Keratinocyte (primary cell): Measurements from ENCODE around the gene ANKFN1. TPM values are rescaled to one million over a fixed set of nuclear protein-coding genes. Genes with fewer than 3 reads are reported as not detected.

Experiments used
- DNase-seq: peaks from one replicate; pipeline ENCODE4 v3.0.0-alpha.2; 2011; ENCODE audit warnings: low read depth, missing footprints, low spot score
- FAIRE-seq: peaks from 2 replicates; lab custom pipeline; 2011; peaks lifted over from hg19 to GRCh38; lab: Jason Lieb, UNC
- H2AFZ ChIP-seq: 2 replicates; pipeline ENCODE4 v1.6.0; 2012; ENCODE audit warnings: low read length, control low read depth, inconsistent platforms; ENCODE audit not compliant: control insufficient read depth
- H3K27ac ChIP-seq: 2 replicates; pipeline ENCODE4 v1.5.1; 2011; ENCODE audit warnings: low read length; ENCODE audit not compliant: control insufficient read depth, insufficient read depth
- H3K27me3 ChIP-seq: 3 replicates; pipeline ENCODE4 v1.6.0; 2011; ENCODE audit warnings: low read length; ENCODE audit not compliant: control insufficient read depth, insufficient read depth; ENCODE audit errors: extremely low read depth
- H3K36me3 ChIP-seq, 2 experiments: 2 replicates in 1 of 2; 3 replicates in 1 of 2; pipeline ENCODE4 v1.5.1; 2011; ENCODE audit warnings: low read length in 2 of 2, mild to moderate bottlenecking in 1 of 2; ENCODE audit not compliant: control insufficient read depth in 2 of 2, insufficient read depth in 2 of 2; ENCODE audit errors: extremely low read depth in 1 of 2
- H3K4me1 ChIP-seq: 3 replicates; pipeline ENCODE4 v1.5.1; 2011; ENCODE audit warnings: low read length; ENCODE audit not compliant: control insufficient read depth, insufficient read depth; ENCODE audit errors: extremely low read depth
- H3K4me2 ChIP-seq: 3 replicates; pipeline ENCODE4 v1.6.0; 2011; ENCODE audit warnings: low read depth, low read length; ENCODE audit not compliant: control insufficient read depth, insufficient read depth; ENCODE audit errors: extremely low read depth
- H3K4me3 ChIP-seq, 3 experiments: fragments of 200-600 bp in 1 of 3; sonication (generic) in 1 of 3; 2 replicates in 2 of 3; 3 replicates in 1 of 3; pipeline ENCODE4 v1.5.1; 2011 to 2016; ENCODE audit warnings: low read length in 3 of 3, mild to moderate bottlenecking in 3 of 3, control low read depth in 2 of 3, inconsistent platforms in 1 of 3, low read depth in 1 of 3, mixed read lengths in 1 of 3, mixed run types in 1 of 3, moderate library complexity in 1 of 3; ENCODE audit not compliant: control insufficient read depth in 2 of 3, insufficient read depth in 2 of 3; ENCODE audit errors: extremely low read depth in 1 of 3
- H3K79me2 ChIP-seq: 2 replicates; pipeline ENCODE4 v1.6.0; 2012; ENCODE audit warnings: low read length; ENCODE audit not compliant: control insufficient read depth, insufficient read depth
- H3K9ac ChIP-seq: 3 replicates; pipeline ENCODE4 v1.6.0; 2011; ENCODE audit warnings: low read length; ENCODE audit not compliant: control insufficient read depth, insufficient read depth; ENCODE audit errors: extremely low read depth
- H3K9me1 ChIP-seq: 3 replicates; pipeline ENCODE4 v1.6.0; 2011; ENCODE audit warnings: low read length; ENCODE audit not compliant: control insufficient read depth, insufficient read depth; ENCODE audit errors: extremely low read depth
- H3K9me3 ChIP-seq: 2 replicates; pipeline ENCODE4 v1.5.1; 2012; ENCODE audit warnings: low read depth, low read length; ENCODE audit not compliant: control insufficient read depth
- H4K20me1 ChIP-seq: 3 replicates; pipeline ENCODE4 v1.6.0; 2011; ENCODE audit warnings: low read length; ENCODE audit not compliant: control insufficient read depth, insufficient read depth; ENCODE audit errors: extremely low read depth
- CTCF ChIP-seq, 3 experiments: IDR thresholded peaks in 1 of 3; conservative IDR thresholded peaks in 1 of 3; optimal IDR thresholded peaks in 1 of 3; 2 replicates in 2 of 3; 3 replicates in 1 of 3; pipeline versions ENCODE3 to v1.5.1; 2011; ENCODE audit warnings: low read length in 3 of 3, mild to moderate bottlenecking in 3 of 3, moderate library complexity in 2 of 3, control low read depth in 1 of 3, inconsistent platforms in 1 of 3; ENCODE audit not compliant: insufficient read depth in 2 of 3; ENCODE audit errors: extremely low read depth in 1 of 3
- EZH2 ChIP-seq: IDR thresholded peaks from one replicate; pipeline ENCODE4 v1.6.1; 2012; ENCODE audit warnings: inconsistent platforms, mild to moderate bottlenecking, low read length, moderate library complexity
- dilution Hi-C: fragments of 300-500 bp; cut with MboI; formaldehyde crosslinking; loops from one replicate; pipeline ENCODE4 v1.7.0; 2020; ENCODE audit warnings: low sequenced_read_pairs; ENCODE audit not compliant: extremely low pct_ligation_motif_present
- polyA plus RNA-seq, 5 experiments: library from polyadenylated mRNA; depleted of rRNA in 3 of 5; stranded (reverse) in 3 of 5; stranded (forward) in 1 of 5; unstranded in 1 of 5; fragments of >200 nt; gene quantifications; 1 replicate in 1 of 5; 2 replicates in 3 of 5; 3 replicates in 1 of 5; pipeline versions ENCODE4 v1.2.1 to v1.2.3, GENCODE V29; 2011 to 2012; ENCODE audit warnings: missing spikeins in 2 of 5, low read depth in 1 of 5, low replicate concordance in 1 of 5

Gene ANKFN1
- polyA plus RNA-seq, 1 donor (not counting 4 experiments of a cell fraction or from before 2014, with no cell fraction given) = 0.12 TPM

- no peaks in the 10 kb centered on the region for H3K27me3 ChIP-seq
- no peak for FAIRE-seq
- no peak overlapping the region for H3K27ac ChIP-seq
- no peak overlapping the region for H2AFZ ChIP-seq
- no peaks in the 10 kb centered on the region for H3K9me3 ChIP-seq
- no peaks in the 10 kb centered on the region for H3K36me3 ChIP-seq
- no peak for TF ChIP-seq EZH2
- no peak for TF ChIP-seq CTCF (optimal IDR thresholded peaks at IDR 0.05 in 1 of 3, IDR thresholded peaks at IDR 0.05 in 1 of 3, conservative IDR thresholded peaks at IDR 0.05 in 1 of 3; ENCODE audit: extremely low read depth in 1 of 3, insufficient read depth in 2 of 3, low read length in 3 of 3)
- no peak for DNase-seq
- no peak overlapping the region for H3K4me3 ChIP-seq
- H3K9ac ChIP-seq = no peak overlapping the region
- H3K79me2 ChIP-seq = no peaks in the 10 kb centered on the region
- dilution Hi-C loops = no loop called here
- H3K4me2 ChIP-seq = no peak overlapping the region
- no peaks in the 10 kb centered on the region for H3K4me1 ChIP-seq
- H3K9me1 ChIP-seq = no peaks in the 10 kb centered on the region
- H4K20me1 ChIP-seq = no peaks in the 10 kb centered on the region
These were observed 383.5 kb downstream of the ANKFN1 start for GRCh38 chr17:56536766-56537165.

DNA sequence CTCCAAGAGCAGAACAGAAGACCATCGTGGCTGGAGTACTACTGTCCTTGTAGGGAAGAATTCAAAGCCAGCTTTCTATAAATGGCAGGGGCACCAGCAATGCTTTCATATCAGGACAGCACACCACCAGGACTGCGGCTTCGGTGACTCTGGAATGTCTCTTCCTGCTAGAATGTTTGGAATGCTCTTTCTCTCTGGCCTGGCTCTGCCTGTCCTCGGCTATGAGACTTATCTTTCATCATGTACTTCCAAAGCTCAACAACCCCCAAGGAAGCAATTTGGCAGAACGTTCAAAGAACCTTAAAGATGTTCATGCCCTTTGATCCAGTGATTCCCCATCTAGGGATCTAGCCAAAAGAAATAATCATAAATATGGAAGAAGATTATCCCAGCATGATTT is 387.6 kb downstream of the ANKFN1 start:
- H4K20me1 ChIP-seq = no peaks in the 10 kb centered on the region
- DNase-seq = no peak
- FAIRE-seq = no peak
- no peaks in the 10 kb centered on the region for H3K36me3 ChIP-seq
- no peaks in the 10 kb centered on the region for H3K79me2 ChIP-seq
- no peak overlapping the region for H2AFZ ChIP-seq
- H3K27ac ChIP-seq = no peak overlapping the region
- H3K4me2 ChIP-seq = no peak overlapping the region
- dilution Hi-C loops = no loop called here
- no peaks in the 10 kb centered on the region for H3K4me1 ChIP-seq
- H3K4me3 ChIP-seq = no peak overlapping the region
- H3K9me3 ChIP-seq = no peaks in the 10 kb centered on the region
- no peak overlapping the region for H3K9ac ChIP-seq
- TF ChIP-seq EZH2 = no peak
- no peak for TF ChIP-seq CTCF (optimal IDR thresholded peaks at IDR 0.05 in 1 of 3, IDR thresholded peaks at IDR 0.05 in 1 of 3, conservative IDR thresholded peaks at IDR 0.05 in 1 of 3; ENCODE audit: extremely low read depth in 1 of 3, insufficient read depth in 2 of 3, low read length in 3 of 3)
- no peaks in the 10 kb centered on the region for H3K9me1 ChIP-seq
- H3K27me3 ChIP-seq = no peaks in the 10 kb centered on the region
